Stimulated activated naive B cell treated with anti-CD40 and anti-IgM and Interleukin-4, amounts not matched to agents 10 μg/mL and 1 μg/mL and 100 μg/mL, for 72 hours (primary cell): ENCODE data around the gene SSR2.
"Not testable (repeated sequence)": the region's sequence is repeated elsewhere in the genome, so short reads cannot be mapped to it uniquely, and the experiment has no call there.

Source experiments
- ATAC-seq, 2 donors: fragments of 150-1000 bp; cut with Tn5 transposase; replicated peaks; 2 replicates each; pipeline ENCODE4 v1.10.0; 2021; ENCODE audit warnings: moderate library complexity in 1 of 2
- DNase-seq: peaks from one replicate; pipeline ENCODE4 v3.0.0; 2021
- H3K27ac Mint-ChIP-seq: one replicate; pipeline ENCODE4 v1.8.0; 2022; ENCODE audit warnings: mild to moderate bottlenecking, mixed read lengths
- H3K27me3 Mint-ChIP-seq, 2 donors: one replicate each; pipeline ENCODE4 v1.8.0; 2022; ENCODE audit warnings: mixed read lengths in 2 of 2
- H3K36me3 Mint-ChIP-seq, 2 donors: one replicate each; pipeline ENCODE4 v1.8.0; 2022; ENCODE audit warnings: mixed read lengths in 2 of 2, mild to moderate bottlenecking in 1 of 2
- H3K4me1 Mint-ChIP-seq, 2 donors: one replicate each; pipeline ENCODE4 v1.8.0; 2022; ENCODE audit warnings: mixed read lengths in 2 of 2, mild to moderate bottlenecking in 1 of 2
- H3K4me3 Mint-ChIP-seq, 2 donors: one replicate each; pipeline ENCODE4 v1.8.0; 2022; ENCODE audit warnings: mild to moderate bottlenecking in 2 of 2, mixed read lengths in 2 of 2, moderate library complexity in 1 of 2
- H3K9me3 Mint-ChIP-seq, 2 donors: one replicate each; pipeline ENCODE4 v1.8.0; 2022; ENCODE audit warnings: mixed read lengths in 2 of 2, mild to moderate bottlenecking in 1 of 2

The SSR2 gene

GRCh38 chr1:155996166-155996565 lies 24.6 kb downstream of the SSR2 start:
- ATAC-seq (no peak), DNase-seq (no peak)
- Mint-ChIP-seq H3K27ac (no peak overlapping the region), H3K4me1 (no peaks in the 10 kb centered on the region), H3K27me3 (no peaks in the 10 kb centered on the region), H3K4me3 (no peak overlapping the region), H3K36me3 (no peaks in the 10 kb centered on the region), H3K9me3 (no peaks in the 10 kb centered on the region)

GRCh38 chr1:155993595-155993994 lies 27.2 kb downstream of the SSR2 start:
- Mint-ChIP-seq H3K4me1 (peaks cover 17 to 24% of the 10 kb centered on the region in 2 donors), H3K4me3 (no peak overlapping the region), H3K27ac (peak overlapping the region; percentile 27), H3K27me3 (no peaks in the 10 kb centered on the region), H3K36me3 (no peaks in the 10 kb centered on the region), H3K9me3 (no peaks in the 10 kb centered on the region)
- DNase-seq (no peak), ATAC-seq (no peak)

GRCh38 chr1:155990005-155990739 lies 30.6 kb downstream of the SSR2 start:
- peak; percentile 35 for DNase-seq
- H3K27me3 Mint-ChIP-seq = no peaks in the 10 kb centered on the region
- H3K4me3 Mint-ChIP-seq = peak overlapping the region; percentile 53 to 55
- peaks cover 17 to 30% of the 10 kb centered on the region in 2 donors for H3K4me1 Mint-ChIP-seq
- no peaks in the 10 kb centered on the region for H3K9me3 Mint-ChIP-seq
- ATAC-seq = peak; percentile 83 to 85
- H3K27ac Mint-ChIP-seq = peak overlapping the region; percentile 88
- H3K36me3 Mint-ChIP-seq = no peaks in the 10 kb centered on the region

GRCh38 chr1:155989242-155990004 lies 31.3 kb downstream of the SSR2 start:
- no peaks in the 10 kb centered on the region for H3K36me3 Mint-ChIP-seq
- H3K27ac Mint-ChIP-seq = peak overlapping the region; percentile 88
- H3K9me3 Mint-ChIP-seq = no peaks in the 10 kb centered on the region

GRCh38 chr1:155984903-155985645 lies 35.7 kb downstream of the SSR2 start:
- H3K27me3 Mint-ChIP-seq, H3K27ac Mint-ChIP-seq, DNase-seq, ATAC-seq, H3K9me3 Mint-ChIP-seq, H3K4me3 Mint-ChIP-seq: not testable (repeated sequence)
- Mint-ChIP-seq H3K36me3 (peaks cover 14 to 23% of the 10 kb centered on the region in 2 donors), H3K4me1 (peaks cover 52 to 68% of the 10 kb centered on the region in 2 donors)

More at GRCh38 chr1:155989242-155990004, 31.3 kb downstream of the SSR2 start:
- peaks cover 18 to 33% of the 10 kb centered on the region in 2 donors for H3K4me1 Mint-ChIP-seq
- H3K27me3 Mint-ChIP-seq = no peaks in the 10 kb centered on the region
- DNase-seq (peak; percentile 72), ATAC-seq (peak; percentile 89 to 90)
- peak overlapping the region; percentile 53 to 59 for H3K4me3 Mint-ChIP-seq

- Mint-ChIP-seq H3K27ac (peak overlapping the region; percentile 79), H3K36me3 (peaks cover 14 to 27% of the 10 kb centered on the region in 2 donors), H3K9me3 (no peaks in the 10 kb centered on the region), H3K4me3 (no peak overlapping the region), H3K4me1 (peaks cover 44 to 68% of the 10 kb centered on the region in 2 donors), H3K27me3 (no peaks in the 10 kb centered on the region)
- ATAC-seq (no peak), DNase-seq (no peak)
Observed at GRCh38 chr1:155984341-155984740, 36.4 kb downstream of the SSR2 start.

- Mint-ChIP-seq H3K9me3 (no peaks in the 10 kb centered on the region), H3K4me3 (peak overlapping the region in 1 of 2 donors; percentile 25), H3K4me1 (peaks cover 38 to 59% of the 10 kb centered on the region in 2 donors), H3K27me3 (no peaks in the 10 kb centered on the region), H3K27ac (peak overlapping the region; percentile 86), H3K36me3 (peaks cover 14 to 27% of the 10 kb centered on the region in 2 donors)
- ATAC-seq = peak; percentile 18 to 45
- DNase-seq = no peak
Observed at GRCh38 chr1:155983191-155984024, 37.3 kb downstream of the SSR2 start.

GRCh38 chr1:155982106-155982505 lies 38.6 kb downstream of the SSR2 start:
- DNase-seq (no peak), ATAC-seq (no peak)
- peaks cover 22 to 38% of the 10 kb centered on the region in 2 donors for H3K36me3 Mint-ChIP-seq
- peaks cover 44 to 61% of the 10 kb centered on the region in 2 donors for H3K4me1 Mint-ChIP-seq
- no peaks in the 10 kb centered on the region for H3K9me3 Mint-ChIP-seq
- H3K27me3 Mint-ChIP-seq = no peaks in the 10 kb centered on the region
- peak overlapping the region; percentile 100 for H3K27ac Mint-ChIP-seq
- peak overlapping the region; percentile 88 to 99 for H3K4me3 Mint-ChIP-seq

GRCh38 chr1:155981266-155982088 lies 39.3 kb downstream of the SSR2 start:
- no peaks in the 10 kb centered on the region for H3K9me3 Mint-ChIP-seq
- ATAC-seq = no peak
- peaks cover 28 to 44% of the 10 kb centered on the region in 2 donors for H3K36me3 Mint-ChIP-seq
- H3K4me3 Mint-ChIP-seq = peak overlapping the region; percentile 88 to 99
- H3K4me1 Mint-ChIP-seq = peaks cover 49 to 68% of the 10 kb centered on the region in 2 donors
- peak overlapping the region; percentile 100 for H3K27ac Mint-ChIP-seq
- H3K27me3 Mint-ChIP-seq = no peaks in the 10 kb centered on the region
- DNase-seq = no peak

GRCh38 chr1:155979597-155980343 lies 41.0 kb downstream of the SSR2 start:
- peak; percentile 11 to 17 for ATAC-seq
- H3K27me3 Mint-ChIP-seq = no peaks in the 10 kb centered on the region
- peak overlapping the region; percentile 100 for H3K27ac Mint-ChIP-seq
- H3K4me1 Mint-ChIP-seq = peaks cover 64 to 84% of the 10 kb centered on the region in 2 donors
- H3K4me3 Mint-ChIP-seq = peak overlapping the region; percentile 88 to 99
- no peaks in the 10 kb centered on the region for H3K9me3 Mint-ChIP-seq
- peaks cover 37 to 57% of the 10 kb centered on the region in 2 donors for H3K36me3 Mint-ChIP-seq
- DNase-seq = peak; percentile 21

- H3K36me3 Mint-ChIP-seq = peaks cover 42 to 64% of the 10 kb centered on the region in 2 donors
- no peaks in the 10 kb centered on the region for H3K27me3 Mint-ChIP-seq
- H3K27ac Mint-ChIP-seq = peak overlapping the region; percentile 100
- peak; percentile 9 to 14 for ATAC-seq
- peaks cover 68 to 84% of the 10 kb centered on the region in 2 donors for H3K4me1 Mint-ChIP-seq
- H3K4me3 Mint-ChIP-seq = peak overlapping the region; percentile 88 to 99
- DNase-seq = peak; percentile 31
- H3K9me3 Mint-ChIP-seq = no peaks in the 10 kb centered on the region
Observed at GRCh38 chr1:155978973-155979429, 41.8 kb downstream of the SSR2 start.

- ATAC-seq = peak; percentile 71 to 79
- Mint-ChIP-seq H3K27ac (peak within 1 kb of the TSS; percentile 100), H3K36me3 (peaks cover 43 to 64% of the 10 kb centered on the region in 2 donors)
Observed at GRCh38 chr1:155978325-155978972, 42.3 kb downstream of the SSR2 start, which contains the start of gene ARHGEF2. Gene ARHGEF2, minus strand, starts transcription at chr1:155978547. Its CDS starts 120 bp downstream, at chr1:155978427.

More at GRCh38 chr1:155978325-155978972, 42.3 kb downstream of the SSR2 start, which contains the start of gene ARHGEF2:
- Mint-ChIP-seq H3K4me1 (peaks cover 64 to 82% of the 10 kb centered on the region in 2 donors), H3K27me3 (no peaks in the 10 kb centered on the region), H3K4me3 (peak within 1 kb of the TSS; percentile 88 to 99), H3K9me3 (no peaks in the 10 kb centered on the region)
- DNase-seq = peak; percentile 86
